DOHH2 (cell line): ENCODE results near the gene CLIP3.

ENCODE experiments used
- CTCF ChIP-seq: fragments of 200-600 bp; sonication (generic); IDR thresholded peaks from one replicate; pipeline ENCODE4 v1.5.1; 2014; ENCODE audit warnings: antibody characterized with exemption, mild to moderate bottlenecking, low read depth, low read length; ENCODE audit not compliant: poor library complexity, severe bottlenecking
- EZH2phosphoT487 ChIP-seq: fragments of 200-600 bp; sonication (generic); IDR thresholded peaks from 2 replicates; pipeline ENCODE4 v1.6.1; 2017; ENCODE audit warnings: borderline replicate concordance, mild to moderate bottlenecking, antibody characterized with exemption, low read length, moderate library complexity, mixed read lengths

GRCh38 chr19:36054119-36054732, 21.6 kb upstream of the CLIP3 start, which contains the start of gene THAP8:
- TF ChIP-seq CTCF = peak; percentile 56
- TF ChIP-seq EZH2phosphoT487 = no peak
